AG08396 (cell line): Measurements from ENCODE around the gene WDR5B.
"Not testable (repeated sequence)": the region's sequence is repeated elsewhere in the genome, so short reads cannot be mapped to it uniquely, and the experiment has no call there.

Experiments
- DNase-seq: peaks from one replicate; pipeline ENCODE4 v3.0.0; 2012; ENCODE audit warnings: low spot score, mixed read lengths

Gene WDR5B

DNA sequence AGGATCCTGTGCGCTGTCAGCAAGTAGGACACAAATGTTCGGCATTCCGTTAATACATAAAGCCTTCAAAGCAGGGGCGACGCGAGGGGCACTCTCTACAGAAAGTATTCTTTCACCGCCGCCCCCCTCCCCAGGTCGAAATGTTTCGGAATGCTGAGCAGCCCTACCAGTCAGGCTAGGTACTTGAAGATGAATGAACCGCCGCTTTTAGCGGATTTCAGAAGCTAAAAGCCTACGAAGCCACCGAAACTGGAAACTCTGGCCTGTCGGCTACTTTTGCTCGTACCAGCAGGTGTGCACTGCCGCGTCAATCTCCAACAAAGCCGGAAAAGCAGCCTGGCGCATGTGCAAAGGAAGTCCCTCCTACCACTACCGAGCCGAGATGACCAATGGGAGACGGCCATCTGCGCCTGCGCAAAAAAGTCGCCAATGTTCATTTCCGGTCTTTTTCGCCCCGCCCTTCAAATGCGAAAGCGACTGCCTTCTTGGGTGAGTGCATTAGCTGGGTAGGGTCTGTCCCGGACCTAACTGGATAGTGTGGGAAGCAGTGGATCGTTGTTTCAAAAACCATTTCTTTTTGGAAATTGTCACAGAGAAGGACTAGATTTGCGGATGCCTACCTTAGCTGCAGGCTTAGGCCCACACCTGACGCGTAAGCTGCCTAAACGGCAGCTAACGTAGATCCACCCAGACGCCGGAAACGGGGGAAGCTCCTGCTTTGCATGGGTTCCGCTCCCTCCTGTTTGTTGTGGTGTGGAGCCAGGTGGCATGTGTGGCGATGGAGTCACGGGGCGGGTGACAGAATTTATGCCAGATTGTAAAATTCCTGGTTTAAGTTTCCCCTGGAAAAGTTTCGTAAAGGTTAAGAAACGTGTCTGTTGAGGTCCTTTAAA, at the start of gene WDR5B:
TSS of gene WDR5B (minus strand) at position 301 of the 893 bp plus-strand sequence. CDS start 534 bp downstream, outside the sequence.
- DNase-seq, result peak; percentile 98

DNA sequence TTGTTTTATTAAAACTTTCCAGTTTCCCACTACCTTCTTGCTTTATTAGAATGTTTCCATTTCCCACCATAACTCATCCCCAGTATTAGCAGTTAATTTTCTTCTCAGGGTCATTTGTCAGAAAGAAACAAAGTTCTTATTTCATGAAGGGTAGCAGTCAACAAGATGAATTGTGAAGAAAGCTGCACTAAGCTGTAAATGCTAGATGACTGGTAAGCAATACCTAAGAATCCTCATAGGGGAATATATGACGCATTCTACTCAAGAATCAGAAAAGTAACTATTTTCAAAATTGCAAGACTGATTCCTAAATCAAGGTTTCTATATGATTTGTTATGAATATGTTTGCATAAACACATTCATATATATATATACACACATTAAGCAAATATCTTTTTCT, 48.8 kb upstream of the WDR5B start:
- DNase-seq, result no peak

DNA sequence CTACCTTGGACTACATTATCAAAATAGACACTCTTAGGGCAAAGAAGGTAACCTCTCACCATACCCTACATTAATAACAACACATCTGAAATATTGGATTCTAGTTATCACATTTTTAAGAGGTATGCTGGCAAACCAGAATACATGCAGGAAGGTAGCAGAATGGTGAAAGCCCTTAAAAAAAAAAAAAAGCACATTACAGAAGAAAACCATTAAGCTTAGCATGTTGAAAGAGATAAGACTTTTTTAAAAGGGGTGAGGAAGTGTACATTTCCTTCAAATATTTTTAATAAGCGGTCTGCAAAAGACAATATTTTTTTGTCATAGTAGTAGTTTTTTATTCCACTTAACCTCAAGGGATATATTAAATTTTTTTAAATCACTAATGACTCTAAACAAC, 46.5 kb upstream of the WDR5B start:
- no peak for DNase-seq

DNA sequence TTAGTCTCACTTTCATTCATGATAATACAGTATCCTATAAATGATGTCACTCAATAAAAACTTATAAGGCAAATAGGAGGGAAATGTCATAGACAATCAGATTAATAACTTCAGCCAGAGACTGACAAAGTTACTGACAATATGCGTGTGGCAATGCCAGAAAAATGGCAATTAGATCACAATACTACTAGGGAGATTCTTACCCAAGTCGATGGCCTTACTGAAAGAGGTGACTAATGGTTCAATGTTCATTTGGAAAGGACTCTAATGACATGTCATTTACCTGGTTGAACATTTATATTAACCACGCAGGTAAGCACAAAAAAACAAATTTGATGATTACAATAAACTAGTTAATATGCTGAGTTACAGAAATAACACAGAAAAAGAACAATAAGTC, 45.9 kb upstream of the WDR5B start:
- no peak for DNase-seq

DNA sequence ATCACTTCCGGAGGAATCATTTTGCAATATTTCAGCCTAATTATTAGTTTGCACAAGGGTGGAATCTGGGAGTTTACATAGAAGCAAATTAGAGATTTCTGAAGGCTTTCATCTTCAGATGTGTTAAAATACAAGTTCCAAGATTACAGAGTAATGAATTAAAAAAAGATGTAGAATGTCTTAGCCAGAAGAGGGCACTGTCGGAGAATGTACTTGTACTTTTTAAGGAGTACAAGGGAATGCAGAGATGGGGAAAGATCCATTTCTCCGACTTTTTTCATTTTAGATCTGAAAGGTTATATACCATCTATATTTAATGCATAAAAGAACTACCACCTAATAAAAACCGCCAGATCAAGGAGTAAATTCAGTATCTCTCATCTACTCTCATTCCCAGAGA, 43.1 kb upstream of the WDR5B start:
- DNase-seq, result peak; percentile 12

DNA sequence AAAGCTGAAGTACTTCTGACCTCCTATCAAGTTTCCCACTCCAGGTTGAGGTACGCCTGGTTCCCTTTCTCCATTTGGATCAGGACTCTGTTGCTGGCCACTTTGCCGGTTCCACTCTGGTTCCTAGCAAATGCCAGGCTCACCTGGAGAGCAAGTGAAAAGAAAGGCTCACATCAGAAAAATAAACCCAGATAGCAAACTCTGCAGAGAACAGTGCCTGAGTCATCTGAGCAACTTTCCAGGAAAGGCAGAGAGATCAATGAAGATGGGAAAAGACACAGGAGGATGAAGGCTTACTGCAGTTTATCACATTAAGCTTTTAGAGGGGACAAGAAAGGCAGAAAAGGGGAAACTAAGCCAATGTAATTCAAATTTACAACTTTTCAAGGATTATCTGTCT, 41.8 kb upstream of the WDR5B start:
- no peak for DNase-seq

DNA sequence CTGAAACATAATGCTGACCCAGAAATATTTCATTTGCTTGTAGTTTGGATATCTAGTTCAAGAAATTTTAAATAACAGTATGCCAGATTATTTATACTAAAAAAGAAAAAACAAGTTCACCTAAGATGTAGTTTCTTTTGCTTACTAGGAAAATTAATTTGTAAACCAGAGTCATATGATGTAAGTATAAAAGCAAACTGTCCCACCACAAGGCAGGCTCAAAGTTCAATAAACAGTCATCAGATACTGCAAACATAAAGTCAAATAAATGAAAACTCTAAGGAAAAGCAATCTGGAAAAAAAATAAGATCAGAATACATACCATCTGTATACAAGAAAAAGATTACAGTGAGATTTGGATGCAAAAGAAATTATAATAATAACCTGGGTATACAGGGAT, 40.2 kb upstream of the WDR5B start:
- no peak for DNase-seq

DNA sequence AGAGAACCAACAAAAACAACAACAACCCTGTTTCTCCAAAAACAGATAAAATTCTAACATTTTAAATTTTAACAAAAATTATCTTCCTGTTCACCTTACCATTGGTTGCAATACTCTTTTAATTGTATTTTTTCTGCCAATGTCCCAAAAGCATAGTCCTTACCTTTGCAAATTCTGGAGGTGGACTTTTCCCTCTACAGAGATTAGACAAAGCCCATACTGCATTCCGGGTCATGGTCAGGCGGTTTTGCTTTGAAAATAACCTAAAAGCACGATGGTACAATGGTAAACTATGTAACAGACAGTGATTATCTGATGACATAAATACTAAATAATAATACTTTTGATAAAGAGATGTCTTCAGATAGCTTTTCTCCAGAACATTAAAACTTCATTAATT, 35.5 kb upstream of the WDR5B start:
- no peak for DNase-seq

DNA sequence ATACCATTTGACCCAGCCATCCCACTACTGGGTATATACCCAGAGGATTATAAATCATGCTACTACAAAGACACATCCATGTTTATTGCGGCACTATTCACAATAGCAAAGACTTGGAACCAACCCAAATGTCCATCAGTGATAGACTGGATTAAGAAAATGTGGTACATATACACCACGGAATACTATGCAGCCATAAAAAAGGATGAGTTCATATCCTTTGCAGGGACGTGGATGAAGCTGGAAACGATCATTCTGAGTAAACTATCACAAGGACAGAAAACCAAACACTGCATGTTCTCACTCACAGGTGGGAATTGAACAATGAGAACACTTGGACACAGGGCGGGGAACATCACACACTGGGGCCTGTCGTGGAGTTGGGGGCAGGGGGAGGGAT, 32.4 kb upstream of the WDR5B start:
- DNase-seq, result not testable (repeated sequence)

DNA sequence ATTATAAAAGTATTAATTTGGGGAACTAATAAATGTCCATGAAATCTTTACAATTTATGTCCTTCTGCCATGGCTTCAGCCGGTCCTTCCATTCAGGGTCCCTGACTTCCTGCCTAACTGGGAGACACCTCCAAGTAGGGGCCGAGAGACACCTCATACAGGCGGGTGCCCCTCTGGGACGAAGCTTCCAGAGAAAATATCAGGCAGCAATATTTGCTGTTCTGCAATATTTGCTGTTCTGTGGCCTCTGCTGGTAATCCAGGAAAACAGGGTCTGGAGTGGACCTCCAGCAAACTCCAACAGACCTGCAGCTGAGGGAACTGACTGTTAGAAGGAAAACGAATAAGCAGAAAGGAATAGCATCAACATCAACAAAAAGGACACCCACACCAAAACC, 28.6 kb upstream of the WDR5B start:
- DNase-seq, result not testable (repeated sequence)

DNA sequence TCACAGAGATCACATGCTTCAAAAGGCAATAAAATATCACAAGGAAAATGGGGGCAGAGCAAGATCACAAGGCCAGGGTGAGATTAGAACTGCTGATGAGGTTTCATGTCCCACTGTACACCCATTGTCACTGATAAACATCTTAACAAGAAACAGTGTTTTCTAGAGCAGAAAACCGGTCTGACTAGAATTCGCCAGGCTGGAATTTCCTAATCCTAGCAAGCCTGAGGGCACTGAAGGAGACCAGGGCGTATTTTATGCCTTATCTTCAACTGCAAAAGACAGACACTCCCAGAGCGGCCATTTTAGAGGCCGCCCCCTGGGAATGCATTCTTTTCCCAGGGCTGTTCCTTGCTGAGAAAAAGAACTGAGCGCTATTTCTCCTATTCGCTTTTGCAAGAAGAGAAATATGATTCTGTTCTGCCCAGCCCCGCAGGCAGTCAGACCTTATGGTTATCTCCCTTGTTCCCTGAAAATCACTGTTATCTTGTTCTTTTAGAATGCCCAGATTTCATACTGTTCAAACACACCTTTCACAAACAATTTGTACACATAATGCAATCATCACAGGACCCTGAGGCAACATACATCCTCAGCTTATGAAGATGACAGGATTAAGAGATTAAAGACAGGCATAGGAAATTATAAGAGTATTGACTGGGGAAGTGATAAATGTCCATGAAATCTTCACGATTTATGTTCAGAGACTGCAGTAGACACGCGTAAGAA, 28.1 kb upstream of the WDR5B start:
- DNase-seq, result not testable (repeated sequence)

DNA sequence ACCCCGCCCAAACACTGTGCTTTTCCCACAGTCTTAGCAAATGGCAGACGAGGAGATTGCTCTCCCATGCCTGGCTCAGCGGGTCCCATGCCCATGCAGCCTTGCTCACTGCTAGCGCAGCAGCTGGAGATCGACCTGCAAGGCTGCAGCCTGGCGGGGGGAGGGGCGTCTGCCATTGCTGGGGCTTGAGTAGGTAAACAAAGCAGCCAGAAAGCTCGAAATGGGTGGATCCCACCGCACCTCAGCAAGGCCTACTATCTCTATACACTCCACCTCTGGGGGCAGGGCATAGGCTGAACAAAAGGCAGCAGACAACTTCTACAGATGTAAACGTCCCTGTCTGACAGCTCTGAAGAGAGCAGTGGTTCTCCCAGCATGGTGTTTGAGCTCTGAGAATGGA, 27.2 kb upstream of the WDR5B start:
- DNase-seq, result no peak

DNA sequence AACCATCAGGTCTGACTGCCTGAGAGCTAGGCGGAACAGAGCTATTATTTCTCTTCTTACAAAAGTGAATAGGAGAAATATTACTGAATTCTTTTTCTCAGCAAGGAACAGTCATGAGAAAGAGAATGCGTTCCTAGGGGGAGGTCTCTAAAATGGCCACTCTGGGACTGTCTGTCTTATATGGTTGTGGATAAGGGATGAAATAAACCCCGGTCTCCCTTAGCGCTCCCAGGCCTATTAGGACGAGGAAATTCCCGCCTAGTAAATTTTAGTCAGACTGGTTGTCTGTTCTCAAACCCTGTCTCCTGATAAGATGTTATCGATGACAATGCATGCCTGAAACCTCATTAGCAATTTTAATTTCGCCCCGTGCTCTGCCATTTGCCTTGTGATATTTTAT, 20.1 kb upstream of the WDR5B start:
- DNase-seq, result no peak

DNA sequence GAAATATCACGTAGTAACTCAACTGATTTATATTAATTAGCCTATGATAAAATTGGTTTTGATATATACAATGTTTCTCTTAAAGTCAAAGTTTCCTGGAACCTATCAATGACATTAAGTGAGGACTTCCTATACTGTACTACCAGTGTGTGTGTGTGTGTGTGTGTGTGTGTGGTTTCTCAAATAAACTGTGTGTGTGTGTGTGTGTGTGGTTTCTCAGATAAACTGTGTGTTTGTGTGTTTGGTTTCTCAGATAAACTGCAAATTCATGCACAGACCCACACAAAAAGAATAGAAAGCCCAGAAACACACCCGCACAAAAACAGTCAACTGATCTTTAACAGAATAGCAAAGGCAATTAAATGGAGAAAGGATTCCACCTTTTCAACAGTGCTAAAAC, 14.5 kb upstream of the WDR5B start:
- no peak for DNase-seq

DNA sequence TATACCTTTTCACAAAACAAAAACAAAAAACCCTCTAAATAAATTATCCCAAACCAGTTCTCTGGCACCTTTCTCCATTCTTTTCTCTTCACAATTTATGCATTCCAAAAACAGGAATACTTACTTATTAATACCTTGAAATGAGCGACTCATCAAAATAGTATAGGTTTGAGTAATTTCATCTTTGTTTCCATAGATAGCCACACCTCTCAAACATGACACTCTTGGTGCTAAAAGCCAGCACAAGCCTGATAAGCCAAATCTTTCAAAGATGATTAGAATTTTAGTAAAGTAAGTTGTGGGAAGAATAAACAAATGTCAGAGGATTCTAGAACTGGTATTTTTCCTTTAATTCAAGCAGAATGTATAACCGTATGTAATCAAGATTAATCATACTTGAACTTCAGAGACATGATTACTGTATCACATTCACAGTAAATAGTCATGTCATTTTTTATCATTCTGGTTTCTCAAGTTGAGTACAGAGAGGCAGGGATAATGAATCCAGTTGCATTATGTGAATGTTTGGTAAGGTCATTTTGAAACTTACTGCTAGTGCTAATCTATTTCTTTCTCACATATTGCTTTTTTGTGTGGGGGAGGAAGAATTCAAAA, 12.1 kb upstream of the WDR5B start:
- DNase-seq, result no peak

DNA sequence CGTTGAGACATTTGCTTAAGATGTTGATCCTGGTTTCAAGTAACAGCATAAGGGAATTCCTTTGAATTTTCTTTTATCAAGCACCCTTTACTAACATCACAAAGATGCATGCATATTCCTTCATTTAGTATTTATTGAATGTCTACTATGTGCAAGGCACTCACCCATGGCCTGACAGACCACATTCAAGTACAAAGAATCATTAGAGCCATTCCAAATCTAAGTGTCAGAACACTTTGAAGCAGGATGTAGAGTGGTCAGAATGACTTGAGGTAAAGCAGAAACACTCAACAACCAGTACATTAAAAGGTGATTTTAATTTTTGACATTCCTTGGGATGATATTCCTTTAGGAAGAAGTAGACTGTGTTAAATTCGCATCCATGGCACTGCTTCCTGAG, 6.0 kb upstream of the WDR5B start:
- no peak for DNase-seq

DNA sequence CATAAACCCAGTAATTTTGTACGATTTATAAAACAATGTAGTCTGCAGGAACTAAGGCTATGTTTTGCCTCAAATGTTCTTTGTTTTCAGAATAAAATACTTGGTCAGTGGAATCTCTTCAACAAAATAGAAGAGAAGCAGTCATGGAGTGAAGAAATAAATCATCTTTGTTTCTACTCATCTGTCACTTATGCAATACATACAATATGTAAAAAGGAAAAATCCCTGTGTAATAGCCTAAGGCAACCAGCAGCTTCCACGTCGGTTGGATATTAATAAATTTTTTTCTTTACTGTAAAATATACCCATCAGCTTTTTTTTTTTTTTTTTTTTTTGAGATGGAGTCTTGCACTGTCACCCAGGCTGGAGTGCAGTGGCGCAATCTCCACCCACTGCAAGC, 5.2 kb upstream of the WDR5B start:
- DNase-seq, result no peak

DNA sequence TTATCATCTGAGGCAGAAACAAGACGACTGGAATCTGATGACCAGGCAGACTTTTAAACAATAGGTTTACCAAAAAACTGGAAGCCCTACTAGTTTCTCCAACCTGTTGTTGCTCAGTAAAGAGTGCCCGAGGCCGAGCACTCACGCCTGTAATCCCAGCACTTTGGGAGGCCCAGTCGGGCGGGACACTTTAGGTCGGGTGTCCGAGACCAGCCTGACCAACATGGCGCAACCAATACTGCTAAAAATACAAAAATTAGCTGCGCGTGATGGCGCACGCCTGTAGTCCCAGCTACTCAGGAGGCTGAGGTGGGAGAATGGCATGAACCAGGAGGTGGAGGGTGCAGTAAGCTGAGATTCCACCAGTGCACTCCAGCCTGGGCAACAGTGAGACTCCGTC, 1.1 kb upstream of the WDR5B start:
- DNase-seq, result no peak

DNA sequence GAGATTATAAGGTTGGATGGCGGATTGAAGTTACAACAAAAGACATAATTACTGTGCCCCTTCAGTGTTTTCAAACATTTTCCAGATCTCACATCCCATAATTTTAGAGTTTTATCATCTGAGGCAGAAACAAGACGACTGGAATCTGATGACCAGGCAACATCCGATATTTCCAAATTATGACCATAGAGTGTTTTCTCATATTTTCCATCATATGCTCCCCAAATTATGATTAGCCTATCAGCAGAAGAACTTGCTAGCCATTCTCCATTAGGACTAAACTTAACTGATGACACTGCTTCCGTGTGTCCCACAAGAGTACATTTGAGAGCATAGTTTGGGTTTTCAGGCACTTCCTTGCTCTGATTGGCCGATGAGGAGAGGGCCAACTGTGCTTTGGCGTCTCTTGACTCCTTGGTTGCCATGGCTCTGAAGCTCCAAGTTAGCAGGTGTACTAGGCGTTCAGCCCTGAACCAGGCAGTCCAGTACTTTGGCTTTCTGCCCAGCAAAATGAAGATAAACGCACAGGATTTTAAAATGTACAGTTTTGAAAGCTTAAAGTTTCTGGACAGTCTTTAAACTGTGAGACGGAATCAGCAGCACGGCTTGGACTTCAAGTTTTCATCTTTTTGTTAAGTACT, 638 bp downstream of the WDR5B start:
- peak; percentile 66 for DNase-seq

DNA sequence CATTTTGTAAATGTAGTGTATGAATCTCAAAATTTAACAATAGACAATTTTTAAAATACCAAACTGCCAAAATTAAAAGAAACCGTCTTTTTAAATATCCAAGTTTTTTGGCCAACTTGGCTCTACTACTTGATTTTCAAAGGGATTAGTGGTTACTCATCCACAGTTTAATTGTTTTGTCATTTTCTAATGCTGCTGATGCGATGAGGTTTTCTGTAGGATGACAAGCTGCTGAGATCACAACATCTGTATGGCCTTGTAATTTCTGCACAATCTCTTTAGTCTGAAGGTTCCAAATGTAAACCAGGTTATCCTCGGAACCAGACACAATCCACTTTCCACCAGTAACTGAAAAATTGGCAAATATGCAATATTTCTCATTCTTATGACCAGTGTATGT, 1.5 kb downstream of the WDR5B start:
- DNase-seq, result no peak

DNA sequence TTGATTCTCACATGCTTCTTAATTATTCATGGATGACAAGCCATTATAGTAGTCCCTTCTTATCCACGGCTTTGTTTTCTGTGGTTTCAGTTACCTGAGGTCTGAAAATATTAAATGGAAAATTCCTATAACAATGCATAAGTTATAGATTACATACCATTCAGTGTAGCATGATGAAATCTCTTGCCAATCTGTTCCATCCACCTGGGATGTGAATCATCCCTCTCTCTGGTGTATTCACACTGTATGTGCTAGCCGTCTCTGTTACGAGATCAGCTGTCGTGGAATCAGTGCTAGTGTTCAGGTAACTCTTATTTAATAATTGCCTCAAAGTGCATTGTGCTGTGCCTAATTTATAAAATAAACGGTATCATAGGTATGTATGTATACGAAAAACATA, 5.2 kb downstream of the WDR5B start:
- no peak for DNase-seq

DNA sequence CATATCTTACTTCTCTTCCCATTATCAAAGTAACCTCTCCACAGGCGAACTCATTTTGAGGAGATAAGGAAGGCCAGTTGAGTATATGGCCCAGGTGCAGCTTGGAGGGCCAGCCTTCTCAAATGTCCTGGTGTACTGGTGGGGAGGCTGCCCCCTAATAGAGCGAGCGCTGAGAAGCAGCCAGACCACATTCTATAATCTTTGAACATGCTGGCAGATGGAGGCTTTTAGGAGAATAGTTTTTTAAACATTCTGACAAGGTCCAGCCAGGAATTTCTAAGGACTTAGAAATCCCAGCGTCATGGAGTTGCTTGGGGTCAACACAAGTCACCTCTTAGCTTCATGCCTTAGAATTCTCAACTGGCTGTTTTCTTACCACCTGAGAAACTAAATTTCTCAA, 5.8 kb downstream of the WDR5B start:
- DNase-seq, result no peak

DNA sequence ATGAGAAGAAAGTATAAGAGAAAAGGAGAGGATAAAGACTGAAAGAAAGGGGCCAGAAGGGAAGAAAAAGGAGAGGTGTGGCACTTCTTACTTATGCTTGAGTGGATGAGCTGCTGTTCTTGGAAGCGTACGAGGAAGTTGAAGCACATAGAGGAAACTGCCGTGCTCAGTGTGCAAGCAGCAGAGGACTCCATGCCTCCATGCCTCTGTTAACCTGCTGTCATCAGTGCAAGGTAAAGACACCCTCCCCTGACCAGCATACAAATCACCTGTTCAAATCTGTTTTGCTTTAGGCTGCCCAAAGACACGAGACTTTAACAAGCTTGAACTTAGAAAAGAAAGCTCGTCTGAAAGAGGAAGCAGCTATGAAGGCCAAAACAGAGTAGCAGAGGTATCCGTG, 6.4 kb downstream of the WDR5B start:
- no peak for DNase-seq
